GM23338 (cell line): ENCODE results near the gene TRIM15. TPM values are rescaled to one million over a fixed set of nuclear protein-coding genes. Genes with fewer than 3 reads are reported as not detected.
"Not testable (repeated sequence)": the region's sequence is repeated elsewhere in the genome, so short reads cannot be mapped to it uniquely, and the experiment has no call there.

Source experiments
- ATAC-seq: fragments of 200-7000 bp; cut with Tn5 transposase; 3 replicates; pipeline ENCODE4 v1.9.1; 2020
- DNase-seq: peaks from one replicate; pipeline ENCODE4 v3.0.0-alpha.2; 2015; ENCODE audit warnings: low spot score
- H2AFZ ChIP-seq: fragments of 200-600 bp; sonication (generic); 2 replicates; pipeline ENCODE4 v1.8.0; 2016; ENCODE audit warnings: antibody characterized with exemption, mild to moderate bottlenecking, moderate library complexity
- H3F3A ChIP-seq: fragments of 200-600 bp; sonication (generic); replicated peaks from 2 replicates; pipeline ENCODE4 v1.8.0; 2017; ENCODE audit warnings: antibody characterized with exemption, mixed run types, low read depth
- H3K27ac ChIP-seq: fragments of 200-600 bp; sonication (generic); 2 replicates; pipeline ENCODE4 v1.6.1; 2016; ENCODE audit warnings: low read depth
- H3K27me3 ChIP-seq: fragments of 200-600 bp; sonication (generic); 2 replicates; pipeline ENCODE4 v1.8.0; 2016; ENCODE audit warnings: mild to moderate bottlenecking, mixed run types, moderate library complexity; ENCODE audit not compliant: insufficient read depth
- H3K36me3 ChIP-seq: fragments of 200-600 bp; sonication (generic); 2 replicates; pipeline ENCODE4 v1.8.0; 2016; ENCODE audit warnings: mild to moderate bottlenecking; ENCODE audit not compliant: insufficient read depth
- H3K4me1 ChIP-seq: fragments of 200-600 bp; sonication (generic); 2 replicates; pipeline ENCODE4 v1.8.0; 2016; ENCODE audit warnings: mild to moderate bottlenecking, moderate library complexity; ENCODE audit not compliant: insufficient read depth
- H3K4me2 ChIP-seq: fragments of 200-600 bp; sonication (generic); 2 replicates; pipeline ENCODE4 v1.7.1; 2017; ENCODE audit warnings: mixed run types
- H3K4me3 ChIP-seq: fragments of 200-600 bp; sonication (generic); 2 replicates; pipeline ENCODE4 v1.6.1; 2016; ENCODE audit warnings: mixed run types
- H3K79me2 ChIP-seq: fragments of 200-600 bp; sonication (generic); replicated peaks from 2 replicates; pipeline ENCODE4 v1.8.0; 2017; ENCODE audit warnings: mild to moderate bottlenecking; ENCODE audit not compliant: insufficient read depth
- H3K9me2 ChIP-seq: fragments of 200-600 bp; sonication (generic); 2 replicates; pipeline ENCODE4 v1.8.0; 2017; ENCODE audit not compliant: insufficient read depth
- H4K20me1 ChIP-seq: fragments of 200-600 bp; sonication (generic); replicated peaks from 2 replicates; pipeline ENCODE4 v1.8.0; 2017; ENCODE audit warnings: mild to moderate bottlenecking; ENCODE audit not compliant: insufficient read depth
- H3K27ac Mint-ChIP-seq: 2 replicates; pipeline ENCODE4 v1.8.0; 2020; ENCODE audit warnings: inconsistent platforms, mild to moderate bottlenecking, moderate library complexity, mixed read lengths
- H3K27me3 Mint-ChIP-seq: 3 replicates; pipeline ENCODE4 v1.8.0; 2022; ENCODE audit warnings: low read depth, mild to moderate bottlenecking, moderate library complexity, mixed read lengths, inconsistent platforms; ENCODE audit not compliant: insufficient read depth, poor library complexity
- H3K36me3 Mint-ChIP-seq: 3 replicates; pipeline ENCODE4 v1.8.0; 2021; ENCODE audit warnings: low read depth, mild to moderate bottlenecking, inconsistent platforms, moderate library complexity, mixed read lengths
- H3K4me1 Mint-ChIP-seq: 3 replicates; pipeline ENCODE4 v1.8.0; 2020; ENCODE audit warnings: mild to moderate bottlenecking, inconsistent platforms, mixed read lengths
- H3K4me3 Mint-ChIP-seq: 3 replicates; pipeline ENCODE4 v1.8.0; 2021; ENCODE audit warnings: moderate library complexity, mild to moderate bottlenecking, inconsistent platforms, mixed read lengths
- H3K9me3 Mint-ChIP-seq: 3 replicates; pipeline ENCODE4 v1.8.0; 2020; ENCODE audit warnings: moderate library complexity, mild to moderate bottlenecking, inconsistent platforms, mixed read lengths
- ETS1 ChIP-seq: IDR thresholded peaks from 2 replicates; pipeline ENCODE4 v1.6.1; 2016; ENCODE audit warnings: antibody characterized with exemption
- EZH2 ChIP-seq: fragments of 200-600 bp; sonication (generic); IDR thresholded peaks from one replicate; pipeline ENCODE4 v1.8.0; 2017; ENCODE audit warnings: antibody characterized with exemption, mild to moderate bottlenecking, low read depth; ENCODE audit not compliant: unreplicated experiment
- NANOG ChIP-seq: IDR thresholded peaks from 2 replicates; pipeline ENCODE4 v1.6.1; 2016; ENCODE audit warnings: antibody characterized with exemption, borderline replicate concordance
- POLR2AphosphoS5 ChIP-seq: IDR thresholded peaks from 2 replicates; pipeline ENCODE4 v1.6.1; 2016; ENCODE audit warnings: antibody characterized with exemption, low read depth
- REST ChIP-seq: IDR thresholded peaks from one replicate; pipeline ENCODE4 v1.6.1; 2018; ENCODE audit warnings: antibody characterized with exemption; ENCODE audit not compliant: unreplicated experiment
- ZNF331 ChIP-seq: fragments of 250-450 bp; sonication (Bioruptor Pico); IDR thresholded peaks from 2 replicates; pipeline ENCODE4 v1.5.0; 2020; ENCODE audit warnings: low read depth, mild to moderate bottlenecking, moderate library complexity
- polyA plus RNA-seq: library from polyadenylated mRNA; unstranded; fragments of >200 nt; fragmentation: Nextera tagmentation; extraction: Ambion mirVana; gene quantifications from 2 replicates; pipeline ENCODE4 v1.2.1, GENCODE V29; 2016
- total RNA-seq: library from RNA; depleted of rRNA; stranded (reverse); fragments of >200 nt; shearing (Covaris generic); gene quantifications from 2 replicates; pipeline ENCODE4 v1.2.3, GENCODE V29; 2014

TRIM15 gene
- total and polyA plus RNA-seq, 2 experiments from 2014 or later: 0.21 to 1.0 TPM

- no peak within 1 kb of the TSS for H3K4me3 ChIP-seq
- no peak for DNase-seq
- no peaks in the 10 kb centered on the region for H3K79me2 ChIP-seq
- no peaks in the 10 kb centered on the region for H3F3A ChIP-seq
- no peak within 1 kb of the TSS for H3K4me2 ChIP-seq
- Mint-ChIP-seq H3K36me3 (no peaks in the 10 kb centered on the region), H3K9me3 (no peaks in the 10 kb centered on the region), H3K4me3 (no peak within 1 kb of the TSS), H3K27me3 (peaks cover 4% of the 10 kb centered on the region), H3K27ac (no peak within 1 kb of the TSS), H3K4me1 (peaks cover 2% of the 10 kb centered on the region; the same call in 2 of the 3 replicates)
- no peak within 1 kb of the TSS for H2AFZ ChIP-seq
- H3K36me3 ChIP-seq: no peaks in the 10 kb centered on the region
- no peak within 1 kb of the TSS for H3K27ac ChIP-seq
- H3K9me2 ChIP-seq: no peaks in the 10 kb centered on the region
- no peak for ATAC-seq
- H4K20me1 ChIP-seq: no peaks in the 10 kb centered on the region
- H3K27me3 ChIP-seq: peaks cover 21% of the 10 kb centered on the region
- no peaks in the 10 kb centered on the region for H3K4me1 ChIP-seq
- TF ChIP-seq ETS1 (no peak), NANOG (no peak), REST (no peak), POLR2AphosphoS5 (no peak)
Measured at GRCh38 chr6:30135757-30136156, 27.6 kb upstream of the TRIM15 start, which contains the start of gene TRIM40. TSS of gene TRIM40 (plus strand) at chr6:30136140. CDS start at chr6:30137037, 897 bp downstream.

- H4K20me1 ChIP-seq: no peaks in the 10 kb centered on the region
Measured at GRCh38 chr6:30136570-30137286, 26.6 kb upstream of the TRIM15 start.

GRCh38 chr6:30140240-30140639 is 23.1 kb upstream of the TRIM15 start:
- not testable (repeated sequence) for H3K4me1 ChIP-seq, H3K36me3 Mint-ChIP-seq, ATAC-seq, H3K4me2 ChIP-seq, H3K27ac ChIP-seq, H3K4me3 ChIP-seq, H2AFZ ChIP-seq, H3K27me3 Mint-ChIP-seq, H3K36me3 ChIP-seq, H3K27me3 ChIP-seq, H3K79me2 ChIP-seq, H3K27ac Mint-ChIP-seq, H3F3A ChIP-seq, H3K4me3 Mint-ChIP-seq, H4K20me1 ChIP-seq, DNase-seq, H3K9me3 Mint-ChIP-seq, H3K9me2 ChIP-seq, H3K4me1 Mint-ChIP-seq

More at GRCh38 chr6:30136570-30137286, 26.6 kb upstream of the TRIM15 start:
- H3K9me3 Mint-ChIP-seq: no peaks in the 10 kb centered on the region
- Histone ChIP-seq H3K4me3 (no peak overlapping the region), H3K4me2 (no peak overlapping the region), H3K27me3 (peaks cover 15% of the 10 kb centered on the region; the same call in 1 of the 2 replicates), H3K27ac (no peak overlapping the region), H3K36me3 (no peaks in the 10 kb centered on the region), H3K79me2 (no peaks in the 10 kb centered on the region), H3F3A (no peaks in the 10 kb centered on the region), H3K4me1 (no peaks in the 10 kb centered on the region), H3K9me2 (no peaks in the 10 kb centered on the region), H2AFZ (no peak overlapping the region)
- DNase-seq: no peak
- peaks cover 2% of the 10 kb centered on the region for H3K27me3 Mint-ChIP-seq
- H3K4me3 Mint-ChIP-seq: no peak overlapping the region
- H3K4me1 Mint-ChIP-seq: no peaks in the 10 kb centered on the region
- TF ChIP-seq ZNF331 (CRISPR knock-in tag): no peak
- TF ChIP-seq EZH2: no peak
- no peak for ATAC-seq
- H3K27ac Mint-ChIP-seq: no peak overlapping the region
- no peaks in the 10 kb centered on the region for H3K36me3 Mint-ChIP-seq
